Suprapubic skin (tissue), 4 donors: Measurements from ENCODE around the gene TP53TG5. TPM values are rescaled to one million over a fixed set of nuclear protein-coding genes. Genes with fewer than 3 reads are reported as not detected.

Experiments
- DNase-seq, 2 donors: peaks; one replicate each; pipeline ENCODE4 v3.0.0-alpha.2; 2019; ENCODE audit warnings: low spot score in 2 of 2
- H3K27ac ChIP-seq: fragments of 200-600 bp; sonication (generic); one replicate; pipeline ENCODE4 v1.5.1; 2019
- H3K27me3 ChIP-seq: fragments of 200-600 bp; sonication (generic); one replicate; pipeline ENCODE4 v1.5.1; 2019
- H3K36me3 ChIP-seq: fragments of 200-600 bp; sonication (generic); one replicate; pipeline ENCODE4 v1.5.1; 2019
- H3K4me1 ChIP-seq: fragments of 200-600 bp; sonication (generic); one replicate; pipeline ENCODE4 v1.5.1; 2019
- H3K4me3 ChIP-seq: fragments of 200-600 bp; sonication (generic); one replicate; pipeline ENCODE4 v1.5.1; 2019; ENCODE audit warnings: mild to moderate bottlenecking
- H3K9me3 ChIP-seq: fragments of 200-600 bp; sonication (generic); one replicate; pipeline ENCODE4 v1.5.1; 2019
- EP300 ChIP-seq: sonication (generic); formaldehyde crosslinking; IDR thresholded peaks from one replicate; pipeline ENCODE4 v1.6.1; 2017; ENCODE audit warnings: antibody characterized with exemption
- POLR2A ChIP-seq, 2 donors: fragments of 450-650 bp; IDR thresholded peaks; one replicate each; pipeline ENCODE4 v1.6.1; 2017; ENCODE audit warnings: antibody characterized with exemption in 2 of 2, mild to moderate bottlenecking in 2 of 2, moderate library complexity in 2 of 2
- POLR2AphosphoS5 ChIP-seq, 3 donors: sonication (generic); formaldehyde crosslinking; IDR thresholded peaks; one replicate each; pipeline ENCODE4 v1.6.1; 2017; ENCODE audit warnings: antibody characterized with exemption in 3 of 3
- WGBS: methylation state at CpG from one replicate; pipeline ENCODE4 v1.1.5; 2018; 5-methylcytosine and 5-hydroxymethylcytosine counted together
- total RNA-seq, 4 donors: library from RNA; depleted of rRNA; stranded (reverse); fragments of >200 nt; gene quantifications; one replicate each; pipeline ENCODE4 v1.1.0, GENCODE V29; 2016
- TF ChIP-seq, protein P1 (sequence below), 2 donors: fragments of 200-600 bp in 1 of 2; fragments of 450-650 bp in 1 of 2; sonication (generic) in 1 of 2; IDR thresholded peaks; one replicate each; pipeline ENCODE4 v1.5.1; 2016 to 2019; ENCODE audit warnings: antibody characterized with exemption in 2 of 2, mild to moderate bottlenecking in 1 of 2, moderate library complexity in 1 of 2

TP53TG5 gene
- total RNA-seq, 4 donors from 2014 or later: 0.32 TPM; not detected in 3

DNA sequence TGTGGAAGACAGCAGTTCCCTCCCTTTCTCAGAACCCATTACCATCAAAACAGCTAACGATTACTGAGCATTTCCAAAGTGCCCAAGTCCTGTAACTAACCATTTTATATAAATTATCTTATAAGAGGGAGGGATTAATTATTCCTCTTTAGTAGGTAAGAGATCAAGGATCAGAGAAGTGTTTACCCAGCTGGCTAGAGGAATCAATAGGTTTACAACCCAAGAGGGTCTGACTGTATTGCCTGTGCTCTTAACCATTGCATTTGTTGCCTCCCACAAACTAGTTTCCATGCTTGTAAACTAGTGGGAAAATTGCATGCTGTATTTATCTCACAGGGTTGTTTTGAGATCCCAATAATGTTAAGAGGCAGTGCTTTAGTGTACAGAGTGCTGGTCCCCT lies 26.3 kb upstream of the TP53TG5 start:
- Histone ChIP-seq H3K4me1 (peaks cover 21% of the 10 kb centered on the region), H3K9me3 (no peaks in the 10 kb centered on the region), H3K27ac (no peak overlapping the region), H3K36me3 (peaks cover 2% of the 10 kb centered on the region), H3K27me3 (no peaks in the 10 kb centered on the region), H3K4me3 (no peak overlapping the region)
- 83% methylated on average over 1 of the region's 1 CpG for WGBS
- DNase-seq: no peak
- no peak for TF ChIP-seq EP300
- TF ChIP-seq, protein P1, sequence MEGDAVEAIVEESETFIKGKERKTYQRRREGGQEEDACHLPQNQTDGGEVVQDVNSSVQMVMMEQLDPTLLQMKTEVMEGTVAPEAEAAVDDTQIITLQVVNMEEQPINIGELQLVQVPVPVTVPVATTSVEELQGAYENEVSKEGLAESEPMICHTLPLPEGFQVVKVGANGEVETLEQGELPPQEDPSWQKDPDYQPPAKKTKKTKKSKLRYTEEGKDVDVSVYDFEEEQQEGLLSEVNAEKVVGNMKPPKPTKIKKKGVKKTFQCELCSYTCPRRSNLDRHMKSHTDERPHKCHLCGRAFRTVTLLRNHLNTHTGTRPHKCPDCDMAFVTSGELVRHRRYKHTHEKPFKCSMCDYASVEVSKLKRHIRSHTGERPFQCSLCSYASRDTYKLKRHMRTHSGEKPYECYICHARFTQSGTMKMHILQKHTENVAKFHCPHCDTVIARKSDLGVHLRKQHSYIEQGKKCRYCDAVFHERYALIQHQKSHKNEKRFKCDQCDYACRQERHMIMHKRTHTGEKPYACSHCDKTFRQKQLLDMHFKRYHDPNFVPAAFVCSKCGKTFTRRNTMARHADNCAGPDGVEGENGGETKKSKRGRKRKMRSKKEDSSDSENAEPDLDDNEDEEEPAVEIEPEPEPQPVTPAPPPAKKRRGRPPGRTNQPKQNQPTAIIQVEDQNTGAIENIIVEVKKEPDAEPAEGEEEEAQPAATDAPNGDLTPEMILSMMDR (IDR thresholded peaks at IDR 0.05): no peak
- no peak for TF ChIP-seq POLR2AphosphoS5 (IDR thresholded peaks at IDR 0.05)
- TF ChIP-seq POLR2A (IDR thresholded peaks at IDR 0.05): no peak

DNA sequence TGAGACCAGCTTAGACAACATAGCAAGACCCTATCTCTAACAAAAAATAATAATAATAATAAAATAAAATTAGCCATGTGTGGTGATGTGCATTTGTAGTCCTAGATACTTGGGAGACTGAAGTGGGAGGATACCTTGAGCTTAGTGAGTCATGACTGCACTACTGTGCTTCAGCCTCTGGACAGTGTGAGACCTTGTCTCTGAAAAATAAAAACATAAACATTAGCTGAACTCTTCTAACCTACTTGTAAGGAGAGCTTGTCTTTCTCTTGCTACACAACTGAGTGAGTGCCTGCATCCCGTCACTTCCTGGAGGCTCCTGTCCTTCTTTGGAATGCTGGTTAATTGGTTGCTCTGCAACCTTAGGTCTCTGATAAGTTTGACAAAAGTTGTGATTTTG lies 24.8 kb upstream of the TP53TG5 start:
- Histone ChIP-seq H3K4me1 (peaks cover 14% of the 10 kb centered on the region), H3K4me3 (no peak overlapping the region), H3K27me3 (no peaks in the 10 kb centered on the region), H3K27ac (no peak overlapping the region), H3K36me3 (no peaks in the 10 kb centered on the region), H3K9me3 (no peaks in the 10 kb centered on the region)
- no peak for DNase-seq
- TF ChIP-seq, protein P1 (IDR thresholded peaks at IDR 0.05): no peak
- no peak for TF ChIP-seq POLR2A (IDR thresholded peaks at IDR 0.05)
- no peak for TF ChIP-seq EP300
- TF ChIP-seq POLR2AphosphoS5 (IDR thresholded peaks at IDR 0.05): no peak
- WGBS: 96% methylated on average over 1 of the region's 1 CpG

DNA sequence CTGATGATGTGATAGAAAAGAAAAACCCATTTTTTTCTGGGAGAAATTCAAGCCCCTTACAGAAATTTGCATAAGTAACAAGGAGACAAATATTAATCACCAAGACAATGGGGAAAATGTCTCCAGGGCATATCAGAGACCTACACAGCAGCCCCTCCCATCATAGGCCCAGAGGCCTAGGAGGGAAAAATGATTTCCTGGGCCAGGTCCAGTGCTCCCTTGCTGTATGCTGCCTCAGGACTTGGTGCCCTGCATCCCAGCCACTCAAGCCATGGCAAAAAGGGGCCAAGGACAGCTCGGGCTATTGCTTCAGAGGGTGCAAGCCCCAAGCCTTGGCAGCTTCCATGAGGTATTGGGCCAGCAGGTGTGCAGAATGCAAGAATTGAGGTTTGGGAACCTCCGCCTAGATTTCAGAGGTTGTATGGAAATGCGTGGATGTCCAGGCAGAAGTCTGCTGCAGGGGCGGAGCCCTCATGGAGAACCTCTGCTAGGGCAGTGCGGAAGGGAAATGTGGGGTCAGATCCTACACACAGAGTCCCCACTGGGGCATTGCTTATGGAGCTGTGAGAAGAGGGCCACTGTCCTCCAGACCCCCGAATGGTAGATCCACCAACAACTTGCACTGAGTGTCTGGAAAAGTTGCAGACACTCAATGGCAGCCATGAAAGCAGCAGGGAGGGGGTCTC lies 22.4 kb upstream of the TP53TG5 start:
- no peak for TF ChIP-seq EP300
- no peak for TF ChIP-seq POLR2A (IDR thresholded peaks at IDR 0.05)
- no peak for TF ChIP-seq POLR2AphosphoS5 (IDR thresholded peaks at IDR 0.05)
- TF ChIP-seq, protein P1 (IDR thresholded peaks at IDR 0.05): no peak
- H3K9me3 ChIP-seq: no peaks in the 10 kb centered on the region
- no peaks in the 10 kb centered on the region for H3K36me3 ChIP-seq
- peaks cover 3% of the 10 kb centered on the region for H3K4me1 ChIP-seq
- no peak overlapping the region for H3K27ac ChIP-seq
- WGBS: 95% methylated on average over 5 of the region's 6 CpGs
- no peaks in the 10 kb centered on the region for H3K27me3 ChIP-seq
- DNase-seq: peak in 1 of 2 donors; percentile 29
- no peak overlapping the region for H3K4me3 ChIP-seq

DNA sequence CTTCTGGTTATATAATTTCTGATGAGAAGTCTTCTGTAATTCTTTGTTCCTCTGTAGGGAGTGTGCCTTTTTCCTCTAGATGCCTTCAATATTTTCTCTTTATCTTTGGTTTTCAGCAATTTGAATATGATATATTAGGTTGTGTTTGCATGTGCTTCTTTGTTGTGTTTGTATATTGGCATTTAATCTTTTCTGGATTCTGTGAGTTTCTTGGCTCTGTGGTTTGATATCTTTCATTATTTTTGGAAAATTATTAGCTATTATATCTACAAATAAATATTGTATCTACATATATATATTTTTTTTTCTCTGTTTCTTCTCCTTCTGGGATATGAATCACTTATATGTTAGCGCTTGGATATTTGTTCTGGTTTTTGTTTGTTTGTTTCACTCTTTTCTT lies 20.9 kb upstream of the TP53TG5 start:
- WGBS: 100% methylated on average over 1 of the region's 1 CpG
- Histone ChIP-seq H3K27me3 (no peaks in the 10 kb centered on the region), H3K27ac (no peak overlapping the region), H3K4me1 (no peaks in the 10 kb centered on the region), H3K9me3 (no peaks in the 10 kb centered on the region), H3K36me3 (peaks cover 4% of the 10 kb centered on the region), H3K4me3 (no peak overlapping the region)
- DNase-seq: no peak
- TF ChIP-seq POLR2AphosphoS5 (IDR thresholded peaks at IDR 0.05) (no peak), EP300 (no peak), POLR2A (IDR thresholded peaks at IDR 0.05) (no peak)
- TF ChIP-seq, protein P1 (IDR thresholded peaks at IDR 0.05): no peak

DNA sequence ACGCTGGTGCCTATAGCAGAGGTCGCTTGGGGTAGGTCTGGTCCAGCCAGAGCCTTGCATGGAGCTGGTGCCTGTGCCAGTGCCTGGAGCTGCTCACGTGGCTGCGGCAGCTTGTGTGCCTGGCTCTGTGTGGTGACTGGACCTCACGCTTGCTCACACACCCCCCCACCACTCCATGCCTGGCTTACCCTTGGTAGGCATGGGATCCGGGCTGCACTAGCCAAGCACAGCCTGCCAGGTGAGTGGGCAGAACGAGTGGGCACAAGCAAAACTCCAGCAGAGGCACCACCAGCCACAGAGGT lies 16.9 kb upstream of the TP53TG5 start:
- TF ChIP-seq EP300 (no peak), POLR2A (IDR thresholded peaks at IDR 0.05) (no peak), POLR2AphosphoS5 (IDR thresholded peaks at IDR 0.05) (no peak)
- TF ChIP-seq, protein P1 (IDR thresholded peaks at IDR 0.05): no peak
- Histone ChIP-seq H3K27me3 (no peaks in the 10 kb centered on the region), H3K4me3 (no peak overlapping the region), H3K27ac (no peak overlapping the region), H3K4me1 (no peaks in the 10 kb centered on the region), H3K9me3 (no peaks in the 10 kb centered on the region), H3K36me3 (peaks cover 4% of the 10 kb centered on the region)
- WGBS: 91% methylated on average over 4 of the region's 7 CpGs
- no peak for DNase-seq
